IPS DF 4.7 (cell line): ENCODE measurements around the gene SLF2.
"Not testable (repeated sequence)": the region's sequence is repeated elsewhere in the genome, so short reads cannot be mapped to it uniquely, and the experiment has no call there.

Experiments
- DNase-seq: peaks from one replicate; pipeline ENCODE4 v3.0.0-alpha.2; 2013; ENCODE audit warnings: low spot score; ENCODE audit errors: extremely low read depth

SLF2 gene

GRCh38 chr10:100877461-100877850 lies 35.3 kb upstream of the SLF2 start:
- no peak for DNase-seq

- peak; percentile 62 for DNase-seq
Measured at GRCh38 chr10:100878291-100878910, 34.4 kb upstream of the SLF2 start.

- no peak for DNase-seq
Measured at GRCh38 chr10:100879741-100880360, 32.9 kb upstream of the SLF2 start.

GRCh38 chr10:100881556-100882213 lies 31.1 kb upstream of the SLF2 start:
- no peak for DNase-seq

GRCh38 chr10:100882252-100882651 lies 30.5 kb upstream of the SLF2 start:
- no peak for DNase-seq

- no peak for DNase-seq
Measured at GRCh38 chr10:100882671-100883311, 30.0 kb upstream of the SLF2 start.

- DNase-seq: no peak
Measured at GRCh38 chr10:100883312-100883821, 29.4 kb upstream of the SLF2 start.

GRCh38 chr10:100885611-100886010 lies 27.2 kb upstream of the SLF2 start:
- DNase-seq: not testable (repeated sequence)

- DNase-seq: no peak
Measured at GRCh38 chr10:100886091-100886490, 26.7 kb upstream of the SLF2 start.

GRCh38 chr10:100886521-100886920 lies 26.2 kb upstream of the SLF2 start:
- DNase-seq: no peak

GRCh38 chr10:100886963-100887362 lies 25.8 kb upstream of the SLF2 start:
- DNase-seq: no peak

GRCh38 chr10:100887761-100888296 lies 24.9 kb upstream of the SLF2 start:
- DNase-seq: no peak

GRCh38 chr10:100888957-100889356 lies 23.8 kb upstream of the SLF2 start:
- no peak for DNase-seq

- no peak for DNase-seq
Measured at GRCh38 chr10:100889546-100889945, 23.2 kb upstream of the SLF2 start.

GRCh38 chr10:100890141-100890672 lies 22.6 kb upstream of the SLF2 start:
- DNase-seq: no peak

- no peak for DNase-seq
Measured at GRCh38 chr10:100890673-100891317, 22.0 kb upstream of the SLF2 start.

- no peak for DNase-seq
Measured at GRCh38 chr10:100894033-100894432, 18.7 kb upstream of the SLF2 start.

GRCh38 chr10:100894589-100895294 lies 18.0 kb upstream of the SLF2 start:
- DNase-seq: no peak

GRCh38 chr10:100895346-100895745 lies 17.4 kb upstream of the SLF2 start:
- DNase-seq: no peak

GRCh38 chr10:100895896-100896295 lies 16.9 kb upstream of the SLF2 start:
- DNase-seq: no peak
